PFSK-1 (cell line): ENCODE measurements around the gene VPS13D.

Source experiments
- POLR2AphosphoS5 ChIP-seq: IDR thresholded peaks from 2 replicates; pipeline ENCODE4 v1.6.1; 2012; ENCODE audit warnings: low read depth, mild to moderate bottlenecking, control low read depth, low read length, moderate library complexity
- TAF1 ChIP-seq: IDR thresholded peaks from 2 replicates; pipeline ENCODE4 v1.6.1; 2012; ENCODE audit warnings: low read length, control low read depth, borderline replicate concordance; ENCODE audit not compliant: insufficient read depth

GRCh38 chr1:12185036-12185917, 44.6 kb upstream of the VPS13D start:
- TF ChIP-seq TAF1 (no peak), POLR2AphosphoS5 (no peak)
